GM19238 (cell line): ENCODE data around the gene SYNE1.
"Not testable (repeated sequence)": the region's sequence is repeated elsewhere in the genome, so short reads cannot be mapped to it uniquely, and the experiment has no call there.

Experiments used
- DNase-seq: peaks from one replicate; pipeline ENCODE4 v3.0.0; 2011; ENCODE audit warnings: low spot score; ENCODE audit not compliant: insufficient read length

SYNE1 gene

DNA sequence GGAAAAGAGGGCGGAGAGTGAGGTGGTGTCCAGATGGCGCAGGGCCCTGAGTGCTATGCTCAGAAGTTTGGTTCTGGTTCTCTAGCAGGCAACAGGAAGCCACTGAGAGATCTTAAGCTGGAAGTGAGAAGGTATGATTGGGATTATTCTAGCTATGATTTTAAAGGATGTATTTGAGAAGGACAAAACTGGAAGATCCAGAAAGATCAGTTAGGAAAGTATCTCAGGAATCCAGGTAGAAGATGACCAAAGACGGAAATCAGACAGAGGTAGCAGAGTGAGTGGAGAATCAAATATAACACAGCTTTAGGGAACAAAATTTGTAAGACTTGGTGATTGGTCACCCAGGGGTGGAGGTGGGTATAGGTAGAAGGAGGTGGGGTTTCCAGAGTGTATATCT is 5.8 kb downstream of the SYNE1 start:
- DNase-seq, result no peak

DNA sequence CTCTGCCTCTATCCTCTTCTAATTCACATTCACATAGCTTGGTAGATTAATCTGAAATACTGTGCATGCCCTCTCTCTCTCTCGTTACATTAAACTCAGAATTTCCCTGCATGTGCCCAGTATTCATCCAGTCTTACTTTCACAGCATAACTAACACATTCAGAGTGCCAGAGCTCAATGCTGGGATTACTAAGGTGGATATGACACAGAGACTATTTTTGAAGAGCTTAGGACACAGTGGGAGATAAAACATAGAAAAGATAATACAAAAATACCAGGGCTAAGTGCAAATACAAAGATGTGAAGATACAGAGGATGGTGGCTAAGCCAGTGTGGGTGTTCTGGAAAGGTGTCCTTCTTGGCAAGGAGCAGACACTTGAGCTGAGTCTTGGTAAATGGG is 6.3 kb downstream of the SYNE1 start:
- no peak for DNase-seq

DNA sequence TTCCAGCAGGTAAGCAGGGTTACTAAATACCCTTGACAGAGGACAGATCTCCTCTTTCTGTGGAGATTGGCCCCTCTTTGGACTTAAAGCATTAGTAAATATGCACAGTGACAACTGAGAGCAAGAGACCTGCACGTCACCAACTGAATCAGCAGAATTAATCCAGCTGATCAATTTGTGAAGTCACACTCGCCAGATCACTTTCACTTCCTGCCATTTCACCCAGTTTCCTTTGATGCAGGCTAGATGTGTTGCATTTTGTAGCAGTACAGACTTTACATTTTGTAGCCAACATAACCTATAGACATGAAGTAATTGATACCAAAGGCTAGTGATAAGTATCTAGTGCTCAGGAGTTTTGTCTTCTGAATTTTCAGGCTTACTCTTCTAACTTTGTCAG is 11.9 kb downstream of the SYNE1 start:
- no peak for DNase-seq

DNA sequence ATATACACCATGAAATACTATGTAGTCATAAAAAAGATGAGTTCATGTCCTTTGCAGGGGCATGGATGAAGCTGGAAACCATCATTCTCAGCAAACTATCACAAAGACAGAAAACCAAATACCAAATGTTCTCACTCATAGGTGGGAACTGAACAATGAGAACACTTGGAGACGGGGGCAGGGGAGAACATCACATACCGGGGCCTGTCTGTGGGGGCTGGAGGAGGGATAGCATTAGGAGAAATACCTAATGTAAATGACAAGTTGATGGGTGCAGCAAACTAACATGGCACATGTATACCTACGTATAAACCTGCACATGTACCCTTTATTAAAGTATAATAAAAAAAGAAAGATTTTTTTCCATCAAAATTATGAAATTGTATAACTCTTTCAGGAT is 22.4 kb downstream of the SYNE1 start:
- DNase-seq, result not testable (repeated sequence)

DNA sequence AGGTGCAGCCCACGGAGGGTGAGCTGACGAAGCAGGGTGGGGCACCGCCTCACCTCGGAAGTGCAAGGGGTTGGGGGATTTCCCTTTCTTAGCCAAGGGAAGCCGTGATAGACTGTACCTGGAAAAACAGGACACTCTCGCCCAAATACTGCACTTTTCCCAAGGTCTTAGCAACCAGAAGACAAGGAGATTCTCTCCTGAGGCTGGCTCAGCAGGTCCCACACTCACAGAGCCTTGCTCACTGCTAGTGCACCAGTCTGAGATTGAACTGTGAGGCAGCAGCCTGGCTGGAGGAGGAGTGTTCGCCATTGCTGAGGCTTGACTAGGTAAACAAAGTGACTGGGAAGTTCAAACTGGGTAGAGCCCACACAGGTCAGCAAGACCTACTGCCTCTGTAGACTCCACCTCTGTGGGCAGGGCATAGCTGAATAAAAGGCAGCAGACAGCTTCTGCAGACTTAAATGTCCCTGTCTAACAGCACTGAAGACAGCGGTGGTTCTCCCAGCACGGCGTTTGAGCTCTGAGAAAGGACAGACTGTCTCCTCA is 28.0 kb downstream of the SYNE1 start:
- no peak for DNase-seq

DNA sequence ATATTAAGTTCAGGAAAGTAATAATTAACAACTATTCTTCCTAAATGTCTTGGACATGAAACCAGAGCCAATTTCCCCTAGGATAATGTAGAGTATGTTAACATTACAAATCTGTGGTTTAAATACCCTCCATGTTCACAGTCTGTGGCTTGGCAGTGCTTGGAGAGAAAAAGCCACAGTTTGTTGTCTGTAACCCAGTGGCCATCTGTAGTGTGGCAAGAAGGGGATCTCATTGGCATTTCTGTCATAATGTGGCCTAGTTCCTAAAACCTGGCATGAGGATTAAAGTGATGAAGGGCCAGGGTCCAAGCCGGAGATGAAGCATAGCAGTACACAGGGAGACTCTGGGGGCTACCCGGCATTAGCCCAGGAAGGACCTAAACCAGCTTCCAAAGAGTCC is 31.2 kb downstream of the SYNE1 start:
- no peak for DNase-seq

DNA sequence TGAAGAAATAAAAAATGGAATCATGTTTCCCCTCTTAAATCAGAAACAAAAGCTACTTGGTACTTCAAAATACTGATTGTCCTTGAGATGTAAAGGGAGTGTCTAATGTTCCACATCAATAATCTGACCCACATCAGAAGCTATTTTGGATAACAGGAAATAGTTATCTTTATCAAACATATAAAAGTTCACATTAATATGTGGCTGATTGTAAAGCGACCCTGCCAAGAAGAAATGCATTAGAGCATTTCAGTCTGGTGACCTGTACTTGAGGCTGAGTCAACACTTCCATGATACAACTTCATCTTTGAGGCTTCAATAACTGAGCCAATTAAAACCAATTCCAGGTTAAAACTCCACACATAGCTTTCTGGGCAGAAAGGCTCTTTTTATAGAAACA is 31.8 kb downstream of the SYNE1 start:
- no peak for DNase-seq

DNA sequence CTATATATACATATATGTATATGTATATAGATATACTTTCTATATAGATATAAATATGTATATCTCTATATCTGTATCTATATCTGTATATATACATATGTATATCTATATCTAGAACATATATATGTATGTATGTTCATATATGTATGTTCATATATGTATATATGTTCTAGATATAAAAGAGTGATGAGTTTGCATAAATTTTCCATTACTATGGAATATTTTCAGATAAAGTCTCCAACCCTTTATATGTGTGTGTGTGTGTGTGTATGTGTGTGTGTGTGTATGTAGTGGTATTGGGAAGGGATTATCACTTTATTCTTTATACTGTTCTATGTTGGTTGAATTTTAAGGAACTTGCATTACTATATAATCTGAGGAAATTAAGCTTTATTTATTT is 33.3 kb downstream of the SYNE1 start:
- no peak for DNase-seq

DNA sequence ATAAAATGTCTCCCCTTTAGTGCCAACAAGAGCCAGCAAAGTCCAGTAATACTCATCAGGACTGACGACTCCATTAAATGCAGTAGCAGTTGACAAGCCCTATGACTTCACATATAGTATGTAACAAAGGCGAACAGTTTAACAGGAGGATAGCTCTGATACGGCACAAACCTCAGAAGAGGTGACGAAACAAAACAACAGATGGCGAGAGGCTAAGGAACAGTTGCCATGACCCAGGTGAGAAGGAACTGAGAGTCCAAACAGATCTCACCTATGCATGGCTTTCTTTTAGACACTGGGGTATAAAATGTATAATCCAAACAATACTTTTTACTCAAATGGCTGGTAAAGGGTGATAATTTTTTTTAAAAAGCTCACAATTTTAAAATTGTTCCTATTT is 37.1 kb downstream of the SYNE1 start:
- DNase-seq, result no peak

DNA sequence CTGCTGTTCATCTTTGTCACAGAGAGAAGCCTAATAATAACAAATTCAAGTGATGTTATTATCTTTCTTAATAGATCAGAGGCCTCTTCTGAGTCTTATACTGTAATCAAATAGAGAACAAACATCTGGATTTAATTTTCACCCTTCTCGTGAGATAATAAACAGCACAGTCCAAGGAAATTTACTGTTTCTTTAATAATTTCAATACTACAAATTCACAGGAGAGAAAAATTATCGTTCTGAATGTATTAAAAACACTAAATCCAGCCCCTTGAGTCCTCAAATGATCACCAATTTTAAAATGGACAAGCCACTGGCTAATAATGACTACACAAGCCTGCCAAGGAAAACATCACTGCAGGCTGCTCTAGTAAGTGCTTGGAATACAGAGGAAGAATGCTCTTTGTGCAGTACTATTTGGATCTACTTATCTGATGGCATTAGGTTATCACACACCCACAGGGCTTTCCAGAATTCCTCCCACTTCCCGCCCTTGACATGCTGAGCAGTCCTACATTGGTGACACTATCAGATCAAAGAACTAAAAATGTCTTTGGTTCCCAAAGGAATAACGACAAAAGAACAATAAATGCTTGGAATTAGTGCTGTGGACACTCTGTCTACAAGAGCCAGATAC is 38.1 kb downstream of the SYNE1 start:
- no peak for DNase-seq

DNA sequence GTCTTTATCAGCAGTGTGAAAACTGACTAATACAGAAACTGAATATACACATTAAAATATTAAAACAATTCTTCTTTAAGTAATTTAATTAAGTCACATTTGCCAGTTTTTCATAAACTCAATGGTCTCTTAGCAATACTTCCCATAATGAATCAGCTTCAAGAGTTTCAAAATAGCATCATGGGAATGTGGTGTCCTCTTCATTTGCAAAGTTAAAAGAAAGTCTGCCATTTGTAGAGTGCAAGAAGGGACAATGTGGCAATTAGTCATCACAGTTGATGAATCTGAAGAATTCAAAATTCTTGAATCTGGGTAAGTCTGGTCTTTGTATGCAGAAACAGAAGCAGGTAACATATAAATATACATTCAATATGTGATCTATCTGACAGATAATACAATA is 38.7 kb downstream of the SYNE1 start:
- no peak for DNase-seq

DNA sequence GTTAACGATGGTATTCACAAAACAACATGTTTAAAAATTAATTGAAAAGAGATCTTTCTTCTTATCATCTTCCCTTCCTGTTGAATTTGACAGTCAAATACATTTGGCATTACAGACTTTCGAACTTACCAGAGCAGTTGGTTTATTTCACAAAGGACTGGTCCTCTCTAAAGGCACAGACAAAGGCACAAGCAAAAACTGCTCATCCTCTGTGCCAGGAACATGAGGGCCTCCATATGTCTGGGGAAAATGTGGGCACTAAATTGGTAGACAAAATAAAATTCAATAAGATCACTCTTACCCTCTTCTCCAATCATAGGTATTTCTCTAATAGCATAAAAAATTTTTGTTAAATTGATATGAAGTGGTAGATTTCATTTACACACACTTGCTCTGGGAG is 40.4 kb downstream of the SYNE1 start:
- no peak for DNase-seq

DNA sequence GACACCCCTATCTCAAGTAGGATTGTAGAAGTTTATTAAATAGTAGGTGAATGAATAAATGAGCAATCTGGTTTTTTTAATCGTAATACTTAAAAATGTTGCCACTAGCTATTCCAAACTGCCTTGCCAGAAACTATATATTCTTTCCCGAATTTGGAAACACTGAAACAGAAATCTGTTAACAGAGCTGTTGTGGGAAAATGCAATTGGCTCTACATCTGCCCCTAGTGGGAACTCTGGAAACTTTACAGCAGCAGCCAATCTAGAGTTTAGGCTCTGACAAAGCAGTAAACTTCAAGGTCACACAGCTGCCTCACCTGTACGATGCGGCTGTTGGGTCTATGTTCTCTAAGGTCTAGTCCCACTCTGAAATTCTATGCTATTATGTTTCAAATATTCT is 41.7 kb downstream of the SYNE1 start:
- no peak for DNase-seq

DNA sequence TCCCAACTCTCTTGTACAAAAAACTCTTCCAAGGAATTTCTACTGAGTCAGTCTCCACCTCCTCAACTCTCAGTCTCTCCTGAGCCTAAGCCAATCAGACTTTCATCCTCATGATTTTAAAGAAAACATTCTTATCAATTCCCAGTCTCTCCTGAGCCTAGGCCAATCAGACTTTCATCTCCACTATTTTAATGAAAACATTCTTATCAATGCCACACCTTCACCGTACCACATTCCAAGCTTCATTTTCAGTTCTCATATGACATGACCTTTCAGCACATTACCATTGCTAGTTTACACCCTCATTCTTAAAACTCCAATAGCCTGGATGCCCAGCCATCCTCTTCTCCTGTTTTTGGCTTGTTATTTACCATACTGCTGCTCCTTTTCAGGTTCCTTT is 42.5 kb downstream of the SYNE1 start:
- no peak for DNase-seq

DNA sequence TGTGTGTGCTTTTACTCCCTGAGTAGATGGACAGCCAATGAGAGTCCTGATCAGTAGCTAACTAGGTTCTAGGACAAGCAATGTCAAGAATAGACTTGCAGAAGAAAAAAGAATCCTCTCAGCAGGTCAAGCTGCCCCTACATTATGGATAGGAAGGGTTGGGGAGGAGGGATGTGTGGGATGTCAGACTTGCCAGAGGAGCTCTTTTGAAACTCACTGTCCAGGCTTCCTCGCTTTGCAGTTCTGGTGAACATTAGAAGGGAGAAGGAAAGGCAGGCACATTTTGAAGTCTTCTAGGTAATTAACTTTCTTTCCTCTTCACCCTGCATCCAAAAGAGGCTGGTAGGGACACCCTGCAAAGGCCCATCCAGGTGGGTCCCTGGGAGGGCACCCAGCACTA is 48.7 kb downstream of the SYNE1 start:
- no peak for DNase-seq

DNA sequence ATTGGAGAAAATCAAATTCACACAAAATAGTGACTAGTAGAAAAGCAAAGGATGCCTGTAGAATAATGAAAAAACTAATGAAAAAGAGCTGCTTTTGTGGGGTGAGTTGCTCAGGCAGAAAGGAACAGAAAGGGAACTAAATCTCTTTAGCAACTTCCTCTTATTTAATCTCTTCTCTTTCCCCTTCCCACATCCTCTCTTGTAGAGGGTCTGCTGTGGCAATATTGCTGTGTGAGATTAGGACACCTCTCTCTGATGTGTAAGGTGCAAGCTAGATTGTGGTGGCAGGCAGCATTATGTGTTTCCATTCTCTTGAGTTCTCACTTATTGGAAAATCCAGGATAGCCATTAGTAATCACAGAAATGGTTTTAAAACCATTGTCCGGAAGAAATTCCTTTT is 49.7 kb downstream of the SYNE1 start:
- DNase-seq, result no peak

DNA sequence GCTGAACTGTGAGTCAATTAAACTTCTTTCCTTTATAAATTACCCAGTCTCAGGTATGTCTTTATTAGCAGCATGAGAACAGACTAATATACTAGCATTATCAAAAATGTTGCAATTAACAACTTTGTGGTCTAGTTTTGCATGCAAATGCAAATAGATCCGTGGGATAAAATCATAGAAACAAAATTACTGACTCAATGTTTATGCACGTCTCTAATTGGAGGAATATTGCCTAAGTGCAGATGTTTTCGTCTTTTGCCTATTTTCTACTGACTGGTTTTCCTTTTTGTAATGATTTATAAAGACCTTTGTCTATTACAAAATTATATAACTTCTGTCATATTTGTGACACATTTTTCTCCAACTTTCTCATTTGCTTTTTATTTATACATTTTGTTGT is 51.9 kb downstream of the SYNE1 start:
- DNase-seq, result no peak

DNA sequence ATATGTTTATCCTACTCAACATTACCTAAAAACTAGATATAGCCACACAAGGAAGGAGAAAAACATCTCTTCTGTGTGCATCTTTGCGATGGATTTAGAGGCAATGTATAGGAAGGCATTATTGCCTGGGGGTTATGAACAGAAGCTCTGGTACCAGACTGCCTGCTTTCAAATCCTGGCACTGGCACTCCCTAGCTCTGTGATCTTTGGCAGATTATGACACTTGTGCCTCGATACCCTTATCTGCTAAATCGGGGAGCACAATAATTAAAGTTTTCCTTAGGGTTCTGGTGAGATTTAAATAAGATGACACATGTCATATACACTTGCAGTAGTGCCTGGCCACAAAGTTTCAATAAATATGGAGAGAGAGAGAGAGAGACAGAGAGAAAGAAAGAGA is 53.3 kb downstream of the SYNE1 start:
- DNase-seq, result no peak

DNA sequence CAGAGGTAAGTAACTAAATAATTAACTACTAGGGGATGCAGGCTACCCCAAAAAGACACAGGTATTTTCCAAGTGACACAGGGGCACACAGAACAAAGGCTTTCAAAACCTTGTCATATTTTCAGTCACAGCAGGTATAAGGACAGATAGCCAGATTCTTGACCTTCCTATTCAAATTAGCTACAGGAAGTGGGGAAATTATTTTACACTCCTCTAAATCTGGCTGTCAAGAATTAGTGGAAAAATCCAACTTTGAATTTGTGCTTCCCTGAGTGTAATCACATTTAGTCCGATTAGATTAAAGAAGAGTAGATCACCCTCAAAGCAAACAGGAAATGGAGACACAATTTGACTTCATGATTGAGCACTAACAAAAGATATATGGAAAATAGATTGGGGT is 60.6 kb downstream of the SYNE1 start:
- DNase-seq, result no peak

DNA sequence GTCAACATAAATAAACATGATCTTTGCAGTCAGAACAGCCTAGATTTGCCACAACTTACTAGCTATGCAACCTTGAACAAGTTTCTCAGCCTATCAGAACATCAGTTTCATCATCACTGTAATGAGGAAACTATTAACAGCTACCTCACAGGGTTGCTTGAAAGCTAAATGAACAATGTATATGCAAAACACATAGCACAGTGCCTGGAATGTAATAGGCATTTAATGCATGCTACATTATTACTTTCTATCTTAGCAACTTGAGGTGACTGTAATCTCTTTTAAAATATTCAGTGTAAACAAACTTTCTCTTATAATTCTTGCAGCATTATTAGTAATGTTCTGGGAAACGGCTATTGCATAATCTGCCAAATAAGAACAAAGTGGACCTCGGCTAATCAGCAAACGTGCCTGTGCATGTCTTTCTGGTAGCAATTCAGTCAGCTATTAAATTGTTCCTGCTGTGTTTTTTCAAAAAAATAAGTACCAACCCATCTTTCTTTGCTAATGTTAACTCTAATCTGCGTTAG is 61.5 kb downstream of the SYNE1 start:
- no peak for DNase-seq

DNA sequence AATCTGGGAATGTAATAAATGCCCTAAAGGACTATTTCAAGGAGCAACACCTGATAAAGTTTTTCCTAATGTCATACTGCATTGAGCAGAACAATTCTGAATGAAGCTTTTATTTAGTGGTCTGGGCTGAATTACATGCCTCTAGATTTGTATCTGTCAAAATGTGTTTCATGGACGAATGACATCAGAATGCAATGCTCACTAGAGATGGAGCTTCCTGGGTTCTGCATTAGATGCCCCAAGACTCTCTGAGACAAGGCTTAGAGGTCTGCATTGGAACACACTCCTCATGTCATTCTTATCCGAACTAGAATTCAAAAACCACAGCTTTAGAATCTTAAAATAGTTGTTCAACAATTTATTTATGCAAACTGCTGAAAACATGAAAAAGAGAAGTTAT is 62.0 kb downstream of the SYNE1 start:
- no peak for DNase-seq

DNA sequence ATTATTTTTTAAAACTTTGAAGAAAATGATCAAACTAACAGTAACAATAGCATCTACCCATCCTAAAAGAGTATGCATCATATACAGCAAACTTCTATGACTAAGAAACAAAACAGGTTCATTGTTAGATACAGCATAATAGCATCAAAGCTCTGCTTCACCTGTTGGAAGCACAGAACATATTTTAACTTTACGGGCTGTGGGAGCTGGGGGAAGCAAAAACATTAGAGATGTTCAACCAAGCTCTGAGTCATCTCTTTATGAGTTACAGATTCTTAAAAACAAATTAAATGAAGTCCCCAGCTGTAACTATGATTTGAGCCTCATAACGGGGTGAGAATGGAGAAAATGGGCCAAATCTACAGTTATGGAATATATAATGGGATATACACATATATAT is 63.4 kb downstream of the SYNE1 start:
- DNase-seq, result no peak

DNA sequence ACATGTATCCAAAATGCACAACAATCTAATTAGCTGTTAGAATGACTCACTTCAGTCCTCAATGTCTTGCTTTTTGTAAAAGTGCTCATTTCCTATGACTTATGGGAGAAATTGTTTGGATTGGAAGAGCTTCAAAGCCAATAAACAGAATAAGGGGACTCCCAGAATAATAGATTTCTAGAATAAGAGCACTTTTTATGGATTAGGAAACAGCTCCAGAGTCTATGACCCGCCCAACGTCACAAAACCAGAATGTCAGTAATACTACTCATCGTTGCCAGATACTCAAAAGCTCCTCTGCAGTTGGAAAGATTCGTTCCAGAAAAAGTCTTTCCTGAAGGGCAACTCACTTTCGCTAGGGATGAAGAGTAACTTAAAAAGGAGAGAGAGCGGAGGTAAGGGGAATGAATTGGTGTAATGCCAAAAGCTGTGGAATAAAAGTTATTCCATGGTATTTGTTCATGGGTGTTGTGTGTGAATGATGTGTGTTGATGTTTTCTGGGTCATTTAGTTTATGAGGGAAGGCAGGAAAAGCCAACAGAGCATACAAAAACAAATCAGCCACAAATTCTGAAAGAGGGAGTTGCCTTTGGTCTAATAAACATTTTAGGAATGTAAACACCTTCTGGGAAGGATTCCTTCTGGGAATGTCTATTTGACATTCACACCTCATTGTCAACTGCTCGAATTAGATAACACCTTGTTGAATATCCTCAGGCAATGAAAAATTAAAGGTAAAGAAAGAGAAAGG is 64.6 kb downstream of the SYNE1 start:
- no peak for DNase-seq
